ENCODE data around the gene DUSP2.

DNA sequence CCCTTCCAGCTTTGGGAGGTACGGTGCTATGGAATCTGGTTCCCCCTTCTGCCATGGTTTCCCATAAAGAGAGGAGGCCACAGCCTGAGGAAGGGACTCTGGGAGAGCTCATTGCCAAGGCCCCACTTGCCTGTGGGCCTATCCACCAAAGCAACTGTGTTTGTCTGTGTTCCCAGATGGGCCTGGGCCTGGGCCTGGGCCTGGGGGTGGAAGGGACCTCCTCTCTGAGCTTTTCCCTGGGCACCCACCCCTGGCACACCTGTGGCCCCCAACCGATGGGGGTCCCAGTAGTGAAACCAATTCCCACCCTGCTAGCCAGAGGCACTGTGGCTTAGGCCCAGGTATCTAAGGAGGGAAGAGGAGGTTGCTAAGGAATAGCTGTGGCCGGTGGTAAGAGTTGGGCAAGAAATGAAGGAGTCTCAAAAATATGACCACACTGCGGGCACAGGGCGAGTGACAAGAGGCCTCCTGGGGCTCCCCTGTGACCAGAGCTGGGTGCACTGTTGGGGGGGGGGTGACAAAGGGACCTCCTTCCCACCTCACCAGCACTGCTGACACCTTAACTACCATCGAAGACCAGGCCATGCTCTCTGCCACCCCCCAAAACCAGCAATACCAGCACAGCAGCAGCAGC lies 4.9 kb upstream of the DUSP2 start:
- TF ChIP-seq POLR2A (IDR thresholded peaks at IDR 0.05): no peak
- no peak for TF ChIP-seq CTCF (IDR thresholded peaks at IDR 0.05)
- no peak for TF ChIP-seq EP300 (IDR thresholded peaks at IDR 0.05)
